Liver (tissue), 3 donors: ENCODE data around the gene JPH3.

Experiments used
- EGR1 ChIP-seq, 2 donors: IDR thresholded peaks; 2 replicates each; pipeline ENCODE4 v1.6.1; 2016 to 2018; ENCODE audit warnings: antibody characterized with exemption in 2 of 2, low read depth in 2 of 2
- FOXA1 ChIP-seq: IDR thresholded peaks from 2 replicates; pipeline ENCODE4 v1.6.1; 2016; ENCODE audit warnings: antibody characterized with exemption
- FOXA2 ChIP-seq: IDR thresholded peaks from 2 replicates; pipeline ENCODE4 v1.6.1; 2016; ENCODE audit warnings: antibody characterized with exemption
- GABPA ChIP-seq, 2 donors: IDR thresholded peaks in 1 of 2; conservative IDR thresholded peaks in 1 of 2; 2 replicates each; pipeline ENCODE4 v1.6.1; 2016; ENCODE audit warnings: antibody characterized with exemption in 2 of 2, mild to moderate bottlenecking in 1 of 2, moderate library complexity in 1 of 2
- JUND ChIP-seq, 2 donors: IDR thresholded peaks; 2 replicates each; pipeline ENCODE4 v1.6.1; 2016; ENCODE audit warnings: antibody characterized with exemption in 2 of 2
- NR2F2 ChIP-seq: IDR thresholded peaks from 2 replicates; pipeline ENCODE4 v1.6.1; 2016; ENCODE audit warnings: antibody characterized with exemption
- RAD21 ChIP-seq, 2 donors: IDR thresholded peaks; 2 replicates each; pipeline ENCODE4 v1.6.1; 2016; ENCODE audit warnings: antibody characterized with exemption in 2 of 2, mild to moderate bottlenecking in 2 of 2
- YY1 ChIP-seq: IDR thresholded peaks from 2 replicates; pipeline ENCODE4 v1.6.1; 2016; ENCODE audit warnings: antibody characterized with exemption, mild to moderate bottlenecking
- TF ChIP-seq, protein P1 (sequence below): fragments of 150-350 bp; IDR thresholded peaks from 2 replicates; pipeline ENCODE4 v1.5.1; 2017; ENCODE audit warnings: improper control_type of control experiment, low read depth, low read length; ENCODE audit not compliant: missing input control
- TF ChIP-seq, protein P2 (sequence below): IDR thresholded peaks from 2 replicates; pipeline ENCODE4 v1.6.1; 2016; ENCODE audit warnings: antibody characterized with exemption
- TF ChIP-seq, protein P3 (sequence below): IDR thresholded peaks from 2 replicates; pipeline ENCODE4 v1.6.1; 2016; ENCODE audit warnings: antibody characterized with exemption
- TF ChIP-seq, protein P4 (sequence below): IDR thresholded peaks from 2 replicates; pipeline ENCODE4 v1.6.1; 2016; ENCODE audit warnings: antibody characterized with exemption, mild to moderate bottlenecking
- donor health status: healthy.
- donor health status: healthy.

DNA sequence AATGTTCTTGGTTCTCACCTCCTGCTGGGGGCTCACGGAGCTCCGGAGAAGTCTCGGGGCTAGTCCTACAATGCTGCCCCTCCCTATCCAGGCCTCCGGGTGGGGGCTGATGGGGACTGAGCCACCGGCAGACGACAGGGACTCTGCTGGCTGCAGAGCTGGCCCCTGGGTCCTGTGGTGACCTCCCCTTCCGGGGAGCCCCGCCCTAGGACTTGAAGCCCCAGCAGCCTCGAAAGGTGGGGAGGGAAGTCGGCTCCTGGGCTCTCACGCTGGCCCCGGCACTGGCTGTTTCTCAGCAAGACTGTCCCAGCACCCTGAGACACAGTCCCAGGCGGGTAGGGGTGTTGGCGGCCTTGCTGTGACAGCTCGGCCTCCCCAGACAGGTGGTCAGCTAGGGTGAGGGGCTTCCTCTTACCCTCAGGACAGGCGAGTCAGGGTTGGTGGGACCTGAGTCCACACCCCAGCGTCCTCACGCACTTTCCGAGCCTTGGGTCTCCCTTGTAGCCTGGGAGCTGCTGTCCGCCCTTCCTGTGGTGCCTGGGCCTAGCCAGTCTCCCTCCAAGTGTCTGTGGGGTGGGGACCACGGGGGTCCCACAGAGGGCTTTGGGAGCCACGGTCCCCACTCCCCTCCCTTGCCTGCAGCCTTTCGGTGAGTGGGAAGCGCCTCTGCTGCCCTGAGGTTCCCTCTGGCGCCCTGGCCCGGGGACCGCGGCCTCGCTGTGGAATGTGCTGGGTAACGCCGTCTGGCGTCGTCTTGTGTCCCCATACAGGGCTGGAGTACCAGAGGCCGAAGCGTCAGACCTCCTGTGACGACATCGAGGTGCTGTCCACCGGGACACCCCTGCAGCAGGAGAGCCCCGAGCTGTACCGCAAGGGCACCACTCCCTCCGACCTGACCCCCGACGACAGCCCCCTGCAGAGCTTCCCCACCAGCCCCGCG lies 86.8 kb downstream of the JPH3 start:
- TF ChIP-seq, protein P1, sequence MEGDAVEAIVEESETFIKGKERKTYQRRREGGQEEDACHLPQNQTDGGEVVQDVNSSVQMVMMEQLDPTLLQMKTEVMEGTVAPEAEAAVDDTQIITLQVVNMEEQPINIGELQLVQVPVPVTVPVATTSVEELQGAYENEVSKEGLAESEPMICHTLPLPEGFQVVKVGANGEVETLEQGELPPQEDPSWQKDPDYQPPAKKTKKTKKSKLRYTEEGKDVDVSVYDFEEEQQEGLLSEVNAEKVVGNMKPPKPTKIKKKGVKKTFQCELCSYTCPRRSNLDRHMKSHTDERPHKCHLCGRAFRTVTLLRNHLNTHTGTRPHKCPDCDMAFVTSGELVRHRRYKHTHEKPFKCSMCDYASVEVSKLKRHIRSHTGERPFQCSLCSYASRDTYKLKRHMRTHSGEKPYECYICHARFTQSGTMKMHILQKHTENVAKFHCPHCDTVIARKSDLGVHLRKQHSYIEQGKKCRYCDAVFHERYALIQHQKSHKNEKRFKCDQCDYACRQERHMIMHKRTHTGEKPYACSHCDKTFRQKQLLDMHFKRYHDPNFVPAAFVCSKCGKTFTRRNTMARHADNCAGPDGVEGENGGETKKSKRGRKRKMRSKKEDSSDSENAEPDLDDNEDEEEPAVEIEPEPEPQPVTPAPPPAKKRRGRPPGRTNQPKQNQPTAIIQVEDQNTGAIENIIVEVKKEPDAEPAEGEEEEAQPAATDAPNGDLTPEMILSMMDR, result no peak
- TF ChIP-seq, protein P2, sequence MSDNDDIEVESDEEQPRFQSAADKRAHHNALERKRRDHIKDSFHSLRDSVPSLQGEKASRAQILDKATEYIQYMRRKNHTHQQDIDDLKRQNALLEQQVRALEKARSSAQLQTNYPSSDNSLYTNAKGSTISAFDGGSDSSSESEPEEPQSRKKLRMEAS, result no peak
- TF ChIP-seq GABPA (IDR thresholded peaks at IDR 0.05 in 1 of 2, conservative IDR thresholded peaks at IDR 0.05 in 1 of 2), result no peak
- no peak for TF ChIP-seq NR2F2
- TF ChIP-seq YY1, result no peak
- TF ChIP-seq RAD21 (IDR thresholded peaks at IDR 0.05), result no peak
- no peak for TF ChIP-seq FOXA1
- no peak for TF ChIP-seq FOXA2
- TF ChIP-seq EGR1 (IDR thresholded peaks at IDR 0.05; ENCODE audit: low read depth in 2 of 2), result no peak
- TF ChIP-seq, protein P3, sequence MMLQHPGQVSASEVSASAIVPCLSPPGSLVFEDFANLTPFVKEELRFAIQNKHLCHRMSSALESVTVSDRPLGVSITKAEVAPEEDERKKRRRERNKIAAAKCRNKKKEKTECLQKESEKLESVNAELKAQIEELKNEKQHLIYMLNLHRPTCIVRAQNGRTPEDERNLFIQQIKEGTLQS, result no peak
- TF ChIP-seq, protein P4, sequence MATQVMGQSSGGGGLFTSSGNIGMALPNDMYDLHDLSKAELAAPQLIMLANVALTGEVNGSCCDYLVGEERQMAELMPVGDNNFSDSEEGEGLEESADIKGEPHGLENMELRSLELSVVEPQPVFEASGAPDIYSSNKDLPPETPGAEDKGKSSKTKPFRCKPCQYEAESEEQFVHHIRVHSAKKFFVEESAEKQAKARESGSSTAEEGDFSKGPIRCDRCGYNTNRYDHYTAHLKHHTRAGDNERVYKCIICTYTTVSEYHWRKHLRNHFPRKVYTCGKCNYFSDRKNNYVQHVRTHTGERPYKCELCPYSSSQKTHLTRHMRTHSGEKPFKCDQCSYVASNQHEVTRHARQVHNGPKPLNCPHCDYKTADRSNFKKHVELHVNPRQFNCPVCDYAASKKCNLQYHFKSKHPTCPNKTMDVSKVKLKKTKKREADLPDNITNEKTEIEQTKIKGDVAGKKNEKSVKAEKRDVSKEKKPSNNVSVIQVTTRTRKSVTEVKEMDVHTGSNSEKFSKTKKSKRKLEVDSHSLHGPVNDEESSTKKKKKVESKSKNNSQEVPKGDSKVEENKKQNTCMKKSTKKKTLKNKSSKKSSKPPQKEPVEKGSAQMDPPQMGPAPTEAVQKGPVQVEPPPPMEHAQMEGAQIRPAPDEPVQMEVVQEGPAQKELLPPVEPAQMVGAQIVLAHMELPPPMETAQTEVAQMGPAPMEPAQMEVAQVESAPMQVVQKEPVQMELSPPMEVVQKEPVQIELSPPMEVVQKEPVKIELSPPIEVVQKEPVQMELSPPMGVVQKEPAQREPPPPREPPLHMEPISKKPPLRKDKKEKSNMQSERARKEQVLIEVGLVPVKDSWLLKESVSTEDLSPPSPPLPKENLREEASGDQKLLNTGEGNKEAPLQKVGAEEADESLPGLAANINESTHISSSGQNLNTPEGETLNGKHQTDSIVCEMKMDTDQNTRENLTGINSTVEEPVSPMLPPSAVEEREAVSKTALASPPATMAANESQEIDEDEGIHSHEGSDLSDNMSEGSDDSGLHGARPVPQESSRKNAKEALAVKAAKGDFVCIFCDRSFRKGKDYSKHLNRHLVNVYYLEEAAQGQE, result no peak
- no peak for TF ChIP-seq JUND (IDR thresholded peaks at IDR 0.05)
